Stimulated activated naive B cell treated with anti-CD40 and anti-IgM and Interleukin-4, amounts not matched to agents 10 μg/mL and 1 μg/mL and 100 μg/mL, for 72 hours (primary cell): ENCODE results near the gene RASA4B.
A peak's percentile ranks its signal among the peaks of the same experiment; 100 is the strongest.

Experiments used
- ATAC-seq, 2 donors: fragments of 150-1000 bp; cut with Tn5 transposase; replicated peaks; 2 replicates each; pipeline ENCODE4 v1.10.0; 2021; ENCODE audit warnings: moderate library complexity in 1 of 2
- DNase-seq: peaks from one replicate; pipeline ENCODE4 v3.0.0; 2021
- H3K27ac Mint-ChIP-seq: one replicate; pipeline ENCODE4 v1.8.0; 2022; ENCODE audit warnings: mild to moderate bottlenecking, mixed read lengths
- H3K27me3 Mint-ChIP-seq, 2 donors: one replicate each; pipeline ENCODE4 v1.8.0; 2022; ENCODE audit warnings: mixed read lengths in 2 of 2
- H3K36me3 Mint-ChIP-seq, 2 donors: one replicate each; pipeline ENCODE4 v1.8.0; 2022; ENCODE audit warnings: mixed read lengths in 2 of 2, mild to moderate bottlenecking in 1 of 2
- H3K4me1 Mint-ChIP-seq, 2 donors: one replicate each; pipeline ENCODE4 v1.8.0; 2022; ENCODE audit warnings: mixed read lengths in 2 of 2, mild to moderate bottlenecking in 1 of 2
- H3K4me3 Mint-ChIP-seq, 2 donors: one replicate each; pipeline ENCODE4 v1.8.0; 2022; ENCODE audit warnings: mild to moderate bottlenecking in 2 of 2, mixed read lengths in 2 of 2, moderate library complexity in 1 of 2
- H3K9me3 Mint-ChIP-seq, 2 donors: one replicate each; pipeline ENCODE4 v1.8.0; 2022; ENCODE audit warnings: mixed read lengths in 2 of 2, mild to moderate bottlenecking in 1 of 2

The RASA4B gene

DNA sequence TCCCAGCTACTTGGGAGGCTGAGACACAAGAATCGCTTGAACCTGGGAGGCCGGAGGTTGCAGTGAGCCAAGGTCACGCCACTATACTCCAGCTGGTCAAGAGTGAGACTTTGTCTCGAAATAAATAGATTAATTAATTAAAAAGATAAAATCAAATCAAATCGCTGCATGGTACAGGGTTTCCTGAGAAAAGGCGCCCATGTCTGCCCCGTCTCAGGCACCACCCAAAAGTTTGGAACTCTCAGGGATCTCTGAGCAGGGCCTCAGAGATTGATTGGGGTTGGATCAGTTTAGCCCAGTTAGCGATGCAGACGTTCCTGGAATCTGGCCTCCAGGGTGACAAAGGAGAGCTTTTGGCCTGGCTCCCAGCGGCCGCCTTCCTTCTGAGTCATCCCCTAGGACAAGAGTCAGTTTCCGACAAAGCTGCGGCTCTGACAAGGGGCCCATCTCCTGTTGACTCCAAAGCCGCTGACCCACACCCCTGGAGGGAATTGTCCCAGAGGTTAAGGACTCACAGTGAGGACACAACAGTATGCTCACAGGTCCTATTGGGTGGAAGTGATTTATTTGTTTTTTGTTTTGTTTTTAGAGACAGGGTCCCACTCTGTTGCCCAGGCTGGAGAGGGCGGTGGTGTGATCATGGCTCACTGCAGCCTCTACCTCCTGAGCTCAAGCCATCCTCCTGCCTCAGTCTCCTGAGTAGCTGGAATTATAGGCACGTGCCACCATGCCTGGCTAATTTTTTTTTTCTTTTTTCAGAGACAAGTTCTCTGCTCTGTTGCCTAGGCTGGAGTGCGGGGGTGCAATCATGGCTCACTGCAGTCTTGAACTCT, 77.4 kb downstream of the RASA4B start:
- Mint-ChIP-seq H3K4me3 (no peak overlapping the region), H3K4me1 (peaks cover 28 to 66% of the 10 kb centered on the region in 2 donors), H3K9me3 (no peaks in the 10 kb centered on the region), H3K27ac (peak overlapping the region; percentile 20), H3K36me3 (peaks cover 49 to 57% of the 10 kb centered on the region in 2 donors), H3K27me3 (no peaks in the 10 kb centered on the region)
- no peak for ATAC-seq
- DNase-seq: no peak

DNA sequence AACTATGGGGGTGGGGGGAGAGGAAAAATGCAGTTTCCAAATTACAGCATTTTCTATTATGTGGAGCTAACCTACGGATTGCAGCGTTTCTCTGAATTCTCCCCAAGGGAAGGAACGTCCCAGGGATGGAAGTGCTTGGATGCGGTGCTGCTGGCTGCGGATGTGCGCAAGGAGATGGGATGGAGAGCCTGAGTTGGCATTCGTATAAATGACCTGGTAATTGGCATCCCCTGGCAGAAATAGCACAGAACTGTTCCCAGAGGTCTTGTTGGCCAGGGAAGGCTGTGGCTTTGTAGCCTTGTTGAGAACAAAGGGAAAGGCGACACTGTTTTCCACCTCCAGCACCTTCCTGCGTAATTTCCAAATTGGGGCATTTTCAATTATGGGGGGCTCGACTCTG, 81.5 kb downstream of the RASA4B start:
- Mint-ChIP-seq H3K9me3 (no peaks in the 10 kb centered on the region), H3K4me3 (peak overlapping the region; percentile 90 to 94), H3K4me1 (peaks cover 23 to 59% of the 10 kb centered on the region in 2 donors), H3K27ac (peak overlapping the region; percentile 92), H3K27me3 (no peaks in the 10 kb centered on the region), H3K36me3 (peaks cover 33 to 41% of the 10 kb centered on the region in 2 donors)
- ATAC-seq: no peak
- no peak for DNase-seq

DNA sequence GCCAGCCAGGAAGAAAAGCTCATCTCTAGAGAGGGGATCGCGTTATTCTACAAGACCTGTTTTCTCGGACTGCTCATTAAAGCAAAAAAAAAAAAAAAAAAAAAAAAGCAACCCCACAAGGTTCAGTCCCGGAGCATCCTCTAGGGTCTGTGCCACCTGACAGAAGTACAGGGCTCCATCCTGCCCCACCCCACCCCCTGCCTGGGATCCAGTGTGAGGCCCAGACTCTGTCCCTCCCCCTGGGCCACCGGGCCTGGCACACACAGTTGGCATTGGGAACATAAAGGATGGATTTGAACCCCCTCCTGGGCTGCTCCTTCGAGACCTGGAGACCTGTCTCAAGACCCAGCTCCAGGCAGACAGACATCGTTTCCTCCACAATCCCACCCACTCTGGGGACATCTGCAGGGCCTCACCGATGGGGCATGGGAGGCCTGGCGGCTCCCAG, 83.5 kb downstream of the RASA4B start:
- H3K4me1 Mint-ChIP-seq: peaks cover 38 to 71% of the 10 kb centered on the region in 2 donors
- no peak for DNase-seq
- peak overlapping the region; percentile 94 for H3K27ac Mint-ChIP-seq
- H3K4me3 Mint-ChIP-seq: peak overlapping the region; percentile 90 to 94
- H3K36me3 Mint-ChIP-seq: peaks cover 27 to 45% of the 10 kb centered on the region in 2 donors
- no peaks in the 10 kb centered on the region for H3K27me3 Mint-ChIP-seq
- peaks cover 0 to 2% of the 10 kb centered on the region in 2 donors for H3K9me3 Mint-ChIP-seq
- peak; percentile 15 to 35 for ATAC-seq

DNA sequence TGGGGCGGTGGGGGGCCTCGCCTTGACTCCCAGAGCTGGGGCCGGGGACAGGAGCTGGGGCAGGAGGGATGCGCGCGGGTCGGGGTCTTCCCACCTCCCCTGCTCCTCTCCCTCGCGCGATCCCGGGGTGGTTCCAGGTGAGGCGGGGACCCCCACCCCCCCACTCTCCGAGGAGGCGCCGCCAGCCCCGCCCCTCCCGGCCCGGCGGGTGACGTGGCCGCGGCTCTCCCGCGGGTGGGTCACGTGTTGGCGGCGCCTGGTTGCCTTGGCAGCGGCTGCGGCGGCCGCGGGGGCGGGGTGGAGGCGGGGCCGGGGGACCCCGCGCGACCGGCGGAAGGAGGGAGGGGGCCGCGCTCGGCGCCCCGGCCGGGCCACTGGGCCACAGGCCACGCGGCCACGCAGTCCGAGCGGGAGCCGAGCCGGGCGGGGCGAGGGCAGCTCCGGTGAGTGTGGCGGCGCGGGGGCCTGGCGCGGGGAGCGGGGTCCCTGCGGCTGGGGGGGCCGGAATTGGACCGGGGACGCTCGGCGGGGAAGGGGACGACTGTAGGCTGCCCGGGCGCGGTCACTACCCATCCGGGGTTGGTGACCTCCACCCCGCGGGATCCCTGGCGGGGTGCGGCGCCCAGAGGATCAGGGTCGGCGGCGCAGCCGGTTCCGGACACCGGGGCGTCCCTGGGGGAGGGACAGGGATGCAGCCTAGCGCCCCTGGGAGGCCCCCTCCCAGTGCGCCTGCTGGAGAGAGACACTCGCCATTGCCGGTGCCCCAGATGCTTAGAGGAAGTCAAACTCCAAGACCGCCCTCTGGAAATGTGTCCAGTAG, 84.1 kb downstream of the RASA4B start, which contains the start of gene ORAI2:
Gene ORAI2 (plus strand): TSS at position 357 of the 820 bp plus-strand sequence. CDS start 5,382 bp downstream, outside the sequence.
- DNase-seq: peak; percentile 73
- H3K4me1 Mint-ChIP-seq: peaks cover 39 to 71% of the 10 kb centered on the region in 2 donors

More for the DNA sequence above, 84.1 kb downstream of the RASA4B start, which contains the start of gene ORAI2:
- H3K27me3 Mint-ChIP-seq: no peaks in the 10 kb centered on the region
- H3K36me3 Mint-ChIP-seq: peaks cover 24 to 40% of the 10 kb centered on the region in 2 donors
- peaks cover 0 to 2% of the 10 kb centered on the region in 2 donors for H3K9me3 Mint-ChIP-seq
- peak within 1 kb of the TSS; percentile 90 to 94 for H3K4me3 Mint-ChIP-seq
- H3K27ac Mint-ChIP-seq: peak within 1 kb of the TSS; percentile 94
- peak; percentile 64 to 73 for ATAC-seq
